GM12864 (cell line): ENCODE measurements around the gene PKP1.
"Not testable (repeated sequence)": the region's sequence is repeated elsewhere in the genome, so short reads cannot be mapped to it uniquely, and the experiment has no call there.

Source experiments
- DNase-seq: peaks from one replicate; pipeline ENCODE4 v3.0.0-alpha.2; 2011; ENCODE audit warnings: low read depth
- H3K4me3 ChIP-seq: 2 replicates; pipeline ENCODE4 v1.5.1; 2011; ENCODE audit warnings: mild to moderate bottlenecking, low read depth, low read length, control low read depth
- TF ChIP-seq, protein P1 (sequence below): IDR thresholded peaks from 2 replicates; pipeline ENCODE4 v1.5.1; 2011; ENCODE audit warnings: low read depth, mild to moderate bottlenecking, moderate library complexity, low read length, control low read depth, inconsistent platforms; ENCODE audit errors: missing control alignments

PKP1 gene, protein sequence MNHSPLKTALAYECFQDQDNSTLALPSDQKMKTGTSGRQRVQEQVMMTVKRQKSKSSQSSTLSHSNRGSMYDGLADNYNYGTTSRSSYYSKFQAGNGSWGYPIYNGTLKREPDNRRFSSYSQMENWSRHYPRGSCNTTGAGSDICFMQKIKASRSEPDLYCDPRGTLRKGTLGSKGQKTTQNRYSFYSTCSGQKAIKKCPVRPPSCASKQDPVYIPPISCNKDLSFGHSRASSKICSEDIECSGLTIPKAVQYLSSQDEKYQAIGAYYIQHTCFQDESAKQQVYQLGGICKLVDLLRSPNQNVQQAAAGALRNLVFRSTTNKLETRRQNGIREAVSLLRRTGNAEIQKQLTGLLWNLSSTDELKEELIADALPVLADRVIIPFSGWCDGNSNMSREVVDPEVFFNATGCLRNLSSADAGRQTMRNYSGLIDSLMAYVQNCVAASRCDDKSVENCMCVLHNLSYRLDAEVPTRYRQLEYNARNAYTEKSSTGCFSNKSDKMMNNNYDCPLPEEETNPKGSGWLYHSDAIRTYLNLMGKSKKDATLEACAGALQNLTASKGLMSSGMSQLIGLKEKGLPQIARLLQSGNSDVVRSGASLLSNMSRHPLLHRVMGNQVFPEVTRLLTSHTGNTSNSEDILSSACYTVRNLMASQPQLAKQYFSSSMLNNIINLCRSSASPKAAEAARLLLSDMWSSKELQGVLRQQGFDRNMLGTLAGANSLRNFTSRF

DNA sequence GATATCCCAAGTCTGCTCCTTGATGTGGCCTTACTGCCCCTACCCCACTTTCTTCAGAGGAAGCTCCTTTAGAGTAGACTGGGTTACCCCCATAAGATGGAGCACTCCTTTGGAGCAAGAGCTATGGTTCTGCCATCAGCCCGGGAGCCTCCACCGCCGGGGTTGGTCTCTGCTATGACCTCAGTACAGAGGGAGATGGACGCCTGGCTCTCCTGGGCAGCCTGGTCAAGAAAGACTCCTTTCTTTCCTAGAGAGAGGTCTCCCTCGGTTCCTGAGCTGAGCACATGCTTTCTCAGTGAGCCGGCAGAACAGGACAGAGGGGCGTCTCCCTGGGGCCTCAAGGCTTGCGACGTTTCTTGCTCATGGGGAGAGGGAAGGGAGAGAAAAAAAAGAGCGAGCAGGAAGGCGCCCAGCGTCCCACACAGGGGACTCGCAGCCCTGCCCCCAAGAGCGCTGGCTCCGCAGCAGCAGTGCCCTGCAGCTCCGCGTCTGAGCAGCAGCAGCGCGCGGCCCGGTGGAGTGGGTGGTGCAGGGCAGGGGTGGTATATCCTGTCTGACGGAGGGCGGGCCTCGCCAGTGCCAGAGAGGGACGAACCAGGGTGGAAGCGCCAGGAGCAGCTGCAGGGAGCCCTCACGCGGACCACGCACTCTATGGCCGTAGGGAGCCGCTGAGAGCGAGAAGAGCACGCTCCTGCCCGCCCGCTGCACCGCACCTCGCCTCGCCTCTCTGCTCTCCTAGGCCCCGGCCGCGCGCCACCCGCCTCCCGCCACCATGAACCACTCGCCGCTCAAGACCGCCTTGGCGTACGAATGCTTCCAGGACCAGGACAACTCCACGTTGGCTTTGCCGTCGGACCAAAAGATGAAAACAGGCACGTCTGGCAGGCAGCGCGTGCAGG is at the start of gene PKP1:
PKP1 (plus strand) TSS at position 576 of the 899 bp plus-strand sequence; CDS start at position 773, 197 bp downstream.
- TF ChIP-seq, protein P1, sequence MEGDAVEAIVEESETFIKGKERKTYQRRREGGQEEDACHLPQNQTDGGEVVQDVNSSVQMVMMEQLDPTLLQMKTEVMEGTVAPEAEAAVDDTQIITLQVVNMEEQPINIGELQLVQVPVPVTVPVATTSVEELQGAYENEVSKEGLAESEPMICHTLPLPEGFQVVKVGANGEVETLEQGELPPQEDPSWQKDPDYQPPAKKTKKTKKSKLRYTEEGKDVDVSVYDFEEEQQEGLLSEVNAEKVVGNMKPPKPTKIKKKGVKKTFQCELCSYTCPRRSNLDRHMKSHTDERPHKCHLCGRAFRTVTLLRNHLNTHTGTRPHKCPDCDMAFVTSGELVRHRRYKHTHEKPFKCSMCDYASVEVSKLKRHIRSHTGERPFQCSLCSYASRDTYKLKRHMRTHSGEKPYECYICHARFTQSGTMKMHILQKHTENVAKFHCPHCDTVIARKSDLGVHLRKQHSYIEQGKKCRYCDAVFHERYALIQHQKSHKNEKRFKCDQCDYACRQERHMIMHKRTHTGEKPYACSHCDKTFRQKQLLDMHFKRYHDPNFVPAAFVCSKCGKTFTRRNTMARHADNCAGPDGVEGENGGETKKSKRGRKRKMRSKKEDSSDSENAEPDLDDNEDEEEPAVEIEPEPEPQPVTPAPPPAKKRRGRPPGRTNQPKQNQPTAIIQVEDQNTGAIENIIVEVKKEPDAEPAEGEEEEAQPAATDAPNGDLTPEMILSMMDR, result no peak
- no peak within 1 kb of the TSS for H3K4me3 ChIP-seq
- DNase-seq, result no peak

DNA sequence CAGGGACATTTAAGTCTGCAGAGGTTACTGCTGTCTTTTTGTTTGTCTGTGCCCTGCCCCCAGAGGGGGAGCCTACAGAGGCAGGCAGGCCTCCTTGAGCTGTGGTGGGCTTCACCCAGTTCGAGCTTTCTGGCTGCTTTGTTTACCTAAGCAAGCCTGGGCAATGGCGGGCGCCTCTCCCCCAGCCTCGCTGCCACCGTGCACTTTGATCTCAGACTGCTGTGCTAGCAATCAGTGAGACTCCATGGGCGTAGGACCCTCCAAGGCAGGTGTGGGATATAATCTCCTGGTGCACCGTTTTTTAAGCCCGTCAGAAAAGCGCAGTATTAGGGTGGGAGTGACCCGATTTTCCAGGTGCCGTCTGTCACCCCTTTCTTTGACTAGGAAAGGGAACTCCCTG is 43.7 kb upstream of the PKP1 start:
- not testable (repeated sequence) for DNase-seq, H3K4me3 ChIP-seq

DNA sequence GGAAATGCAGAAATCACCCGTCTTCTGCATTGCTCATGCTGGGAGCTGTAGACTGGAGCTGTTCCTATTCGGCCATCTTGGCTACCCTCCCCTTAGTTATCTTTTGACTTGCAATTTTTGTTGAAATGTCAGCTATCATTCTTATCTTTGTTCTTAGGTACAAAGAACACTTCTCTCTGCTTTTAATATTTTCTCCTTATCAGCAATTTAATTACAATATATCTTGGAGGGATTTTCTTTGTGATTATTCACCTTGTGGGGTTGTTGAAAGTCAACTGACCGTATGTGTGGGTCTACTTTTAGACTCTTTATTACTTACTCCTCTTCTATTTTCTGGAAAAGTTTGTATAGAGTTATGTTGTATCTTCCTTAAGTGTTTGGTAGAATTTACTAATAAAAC is 43.1 kb upstream of the PKP1 start:
- TF ChIP-seq, protein P1, result no peak
- no peak overlapping the region for H3K4me3 ChIP-seq
- DNase-seq, result no peak

DNA sequence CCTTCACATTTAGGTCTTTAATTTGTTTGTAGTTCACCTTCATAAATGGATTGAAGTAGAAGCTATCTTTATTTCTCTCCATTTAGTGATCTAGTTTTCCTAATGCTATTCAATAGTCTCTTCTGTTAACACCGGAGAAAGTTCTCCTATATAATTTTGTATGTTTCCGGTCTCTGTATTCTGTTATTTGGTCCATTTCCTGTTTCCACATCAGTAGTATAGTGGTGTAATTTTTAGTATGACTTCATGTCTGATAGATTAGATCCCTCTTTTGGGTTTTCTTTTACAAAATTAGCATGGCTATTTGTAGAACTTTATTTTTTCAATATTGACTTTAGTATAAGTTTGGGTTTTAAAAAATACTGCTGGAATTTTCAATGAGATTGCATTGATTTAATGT is 41.6 kb upstream of the PKP1 start:
- H3K4me3 ChIP-seq, result no peak overlapping the region
- TF ChIP-seq, protein P1, result no peak
- DNase-seq, result no peak

DNA sequence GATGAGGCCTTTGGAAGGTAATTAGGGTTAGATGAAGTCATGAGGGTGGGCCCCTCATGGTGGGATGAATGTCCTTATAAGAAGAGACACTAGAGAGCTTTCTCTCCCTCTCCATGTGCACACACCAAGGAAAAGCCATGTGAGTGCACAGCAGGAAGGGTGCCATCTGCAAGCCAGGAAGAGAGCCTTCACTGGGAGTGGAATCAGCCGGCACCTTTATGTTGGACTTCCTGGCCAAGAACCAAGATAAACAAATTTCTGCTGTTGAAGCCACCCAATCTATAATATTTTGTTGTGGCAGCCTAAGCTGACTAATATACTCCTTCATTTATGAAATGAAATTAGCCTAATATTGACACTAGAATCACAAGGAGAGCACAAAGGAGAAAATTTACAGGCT is 38.2 kb upstream of the PKP1 start:
- DNase-seq, result no peak
- no peak overlapping the region for H3K4me3 ChIP-seq
- TF ChIP-seq, protein P1, result no peak

DNA sequence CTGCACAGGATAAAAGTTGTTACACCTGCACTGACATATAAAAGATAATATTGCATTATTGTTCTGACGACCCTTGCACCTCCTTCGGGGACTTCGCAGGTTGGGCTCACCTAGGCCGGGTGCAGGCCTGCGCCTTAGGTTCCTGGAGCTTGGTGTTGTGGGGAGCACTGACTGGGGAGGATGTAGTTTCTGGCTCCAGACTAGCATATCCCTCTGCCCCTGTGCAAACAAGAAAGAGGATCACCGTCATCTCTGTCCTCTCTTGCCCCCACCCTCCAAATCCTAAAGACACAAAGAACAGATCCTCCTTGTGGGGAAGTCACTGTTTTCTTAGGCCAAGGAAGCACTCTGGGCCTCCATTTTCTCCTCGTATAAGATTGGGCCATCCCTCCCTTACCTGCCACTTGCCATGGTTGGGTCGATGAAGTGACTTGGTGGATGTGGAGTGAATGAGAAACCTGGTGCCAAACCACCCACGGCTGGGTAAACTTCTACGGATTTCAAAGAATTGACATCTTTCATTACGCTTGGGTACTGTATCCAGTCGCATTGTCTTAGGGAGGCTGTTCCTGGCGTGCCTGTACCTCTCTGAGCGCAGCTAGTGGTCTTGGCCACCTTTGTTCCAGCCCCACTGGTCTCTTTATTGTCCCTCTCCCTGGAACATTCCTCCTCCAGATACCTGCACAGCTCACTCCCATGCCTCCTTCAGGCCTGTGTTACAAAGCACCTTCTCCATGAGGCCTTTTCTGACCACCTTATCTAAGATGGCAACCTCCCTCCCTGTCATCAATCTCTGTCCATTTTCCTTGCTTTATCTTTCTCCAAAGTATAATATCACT is 34.4 kb upstream of the PKP1 start:
- H3K4me3 ChIP-seq, result no peak overlapping the region
- DNase-seq, result no peak
- TF ChIP-seq, protein P1, result no peak
